Lower lobe of right lung (tissue), 2 donors: ENCODE measurements around the gene BMP10. TPM values are rescaled to one million over a fixed set of nuclear protein-coding genes. Genes with fewer than 3 reads are reported as not detected.

ENCODE experiments used
- ATAC-seq, 2 donors: fragments of 200-7000 bp; cut with Tn5 transposase; one replicate each; pipeline ENCODE4 v1.9.1; 2020 to 2022; ENCODE audit warnings: mild to moderate bottlenecking in 2 of 2, moderate library complexity in 2 of 2
- DNase-seq: peaks from one replicate; pipeline ENCODE4 v3.0.0-alpha.2; 2020
- H3K27ac ChIP-seq: fragments of 200-600 bp; one replicate; pipeline ENCODE4 v1.8.0; 2022
- H3K27me3 ChIP-seq: fragments of 200-600 bp; one replicate; pipeline ENCODE4 v1.8.0; 2022; ENCODE audit warnings: low read depth
- H3K36me3 ChIP-seq: fragments of 200-600 bp; one replicate; pipeline ENCODE4 v1.8.0; 2022; ENCODE audit warnings: mild to moderate bottlenecking
- H3K4me1 ChIP-seq: fragments of 200-600 bp; one replicate; pipeline ENCODE4 v1.8.0; 2022
- H3K4me3 ChIP-seq: fragments of 200-600 bp; one replicate; pipeline ENCODE4 v1.8.0; 2022; ENCODE audit warnings: mild to moderate bottlenecking
- H3K9me3 ChIP-seq: fragments of 200-600 bp; one replicate; pipeline ENCODE4 v1.8.0; 2022
- CTCF ChIP-seq: fragments of 200-600 bp; IDR thresholded peaks from one replicate; pipeline ENCODE4 v1.8.0; 2022; ENCODE audit warnings: antibody characterized with exemption, mild to moderate bottlenecking
- intact Hi-C: fragments of 100-400 bp; cut with DNase I; formaldehyde crosslinking; loops from one replicate; pipeline ENCODE4 v1.11.0; 2022
- total RNA-seq: library from RNA; stranded (reverse); fragmentation: NEBNext Ultra II Directional; extraction: Animal tissue kit (Norgen Biotek cat#: 25700); gene quantifications from one replicate; pipeline ENCODE4 v1.2.1, GENCODE V29; 2021
- donor health status: DM: no; HTN: yes; CAD: no; lungs with severe emphysema.

The BMP10 gene
- total RNA-seq, 1 donor from 2014 or later: 0.24 TPM

GRCh38 chr2:68828887-68829708 lies 42.1 kb downstream of the BMP10 start:
- peak overlapping the region; percentile 75 for H3K27ac ChIP-seq
- DNase-seq (peak; percentile 97), ATAC-seq (peak; percentile 91 to 93)
- no peaks in the 10 kb centered on the region for H3K27me3 ChIP-seq
- H3K4me3 ChIP-seq: no peak overlapping the region
- TF ChIP-seq CTCF: no peak
- peaks cover 59% of the 10 kb centered on the region for H3K4me1 ChIP-seq
- intact Hi-C loops: no loop called here
- no peaks in the 10 kb centered on the region for H3K9me3 ChIP-seq
- H3K36me3 ChIP-seq: peaks cover 28% of the 10 kb centered on the region

GRCh38 chr2:68827666-68828065 lies 43.5 kb downstream of the BMP10 start:
- DNase-seq (no peak), ATAC-seq (no peak)
- Histone ChIP-seq H3K4me3 (no peak overlapping the region), H3K9me3 (no peaks in the 10 kb centered on the region), H3K4me1 (peaks cover 53% of the 10 kb centered on the region), H3K36me3 (peaks cover 42% of the 10 kb centered on the region), H3K27ac (peak overlapping the region; percentile 75), H3K27me3 (no peaks in the 10 kb centered on the region)
- intact Hi-C loops: no loop called here
- TF ChIP-seq CTCF: no peak

GRCh38 chr2:68825866-68826265 lies 45.3 kb downstream of the BMP10 start:
- no peak for DNase-seq
- intact Hi-C loops: no loop called here

GRCh38 chr2:68824831-68825230 lies 46.4 kb downstream of the BMP10 start:
- no peak overlapping the region for H3K27ac ChIP-seq
- TF ChIP-seq CTCF: no peak

More at GRCh38 chr2:68825866-68826265, 45.3 kb downstream of the BMP10 start:
- no peak for TF ChIP-seq CTCF
- Histone ChIP-seq H3K27me3 (no peaks in the 10 kb centered on the region), H3K27ac (no peak overlapping the region), H3K36me3 (peaks cover 57% of the 10 kb centered on the region), H3K4me3 (no peak overlapping the region), H3K9me3 (no peaks in the 10 kb centered on the region), H3K4me1 (peaks cover 35% of the 10 kb centered on the region)
- ATAC-seq: no peak

DNA sequence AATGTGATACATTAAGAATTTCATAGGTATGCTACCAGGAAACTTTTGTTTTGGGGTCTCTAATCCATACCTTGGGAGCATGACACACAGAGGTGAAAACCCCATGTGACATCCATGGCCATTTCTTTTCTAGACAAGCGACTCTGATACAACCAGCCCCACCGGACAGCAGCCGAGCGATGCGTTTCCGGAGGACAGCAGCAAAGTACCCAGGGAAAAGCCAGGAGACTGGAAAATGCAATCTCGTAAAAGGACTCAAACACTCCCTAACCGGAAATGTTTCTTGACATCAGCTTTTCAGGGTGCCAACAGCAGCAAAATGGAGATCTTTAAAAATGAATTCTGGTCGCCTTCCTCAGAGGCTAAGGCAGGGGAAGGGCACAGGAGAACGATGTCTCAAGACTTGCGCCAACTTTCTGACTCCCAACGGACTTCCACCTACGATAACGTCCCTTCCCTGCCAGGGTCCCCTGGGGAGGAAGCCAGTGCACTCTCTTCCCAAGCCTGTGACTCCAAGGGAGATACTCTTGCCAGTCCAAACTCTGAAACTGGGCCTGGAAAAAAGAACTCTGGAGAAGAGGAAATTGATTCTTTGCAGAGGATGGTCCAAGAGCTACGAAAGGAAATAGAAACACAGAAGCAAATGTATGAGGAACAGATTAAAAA lies 48.9 kb downstream of the BMP10 start:
- H3K27ac ChIP-seq: no peak overlapping the region
- ATAC-seq (no peak), DNase-seq (no peak)
- H3K4me1 ChIP-seq: peaks cover 4% of the 10 kb centered on the region
- no peak for TF ChIP-seq CTCF
- H3K36me3 ChIP-seq: peaks cover 92% of the 10 kb centered on the region
- H3K9me3 ChIP-seq: no peaks in the 10 kb centered on the region
- no peak overlapping the region for H3K4me3 ChIP-seq
- H3K27me3 ChIP-seq: no peaks in the 10 kb centered on the region
- intact Hi-C loops: no loop called here

More at GRCh38 chr2:68824831-68825230, 46.4 kb downstream of the BMP10 start:
- Histone ChIP-seq H3K27me3 (no peaks in the 10 kb centered on the region), H3K4me3 (no peak overlapping the region), H3K36me3 (peaks cover 67% of the 10 kb centered on the region), H3K4me1 (peaks cover 25% of the 10 kb centered on the region), H3K9me3 (no peaks in the 10 kb centered on the region)
- no peak for ATAC-seq
- intact Hi-C loops: no loop called here
- no peak for DNase-seq
